ENCODE data around the gene RFFL. TPM values are rescaled to one million over a fixed set of nuclear protein-coding genes. Genes with fewer than 3 reads are reported as not detected.
A peak's percentile ranks its signal among the peaks of the same experiment; 100 is the strongest.

RFFL gene
- total RNA-seq, 6 donors from 2014 or later = 17.6 to 30.8 (median 25.3) TPM

DNA sequence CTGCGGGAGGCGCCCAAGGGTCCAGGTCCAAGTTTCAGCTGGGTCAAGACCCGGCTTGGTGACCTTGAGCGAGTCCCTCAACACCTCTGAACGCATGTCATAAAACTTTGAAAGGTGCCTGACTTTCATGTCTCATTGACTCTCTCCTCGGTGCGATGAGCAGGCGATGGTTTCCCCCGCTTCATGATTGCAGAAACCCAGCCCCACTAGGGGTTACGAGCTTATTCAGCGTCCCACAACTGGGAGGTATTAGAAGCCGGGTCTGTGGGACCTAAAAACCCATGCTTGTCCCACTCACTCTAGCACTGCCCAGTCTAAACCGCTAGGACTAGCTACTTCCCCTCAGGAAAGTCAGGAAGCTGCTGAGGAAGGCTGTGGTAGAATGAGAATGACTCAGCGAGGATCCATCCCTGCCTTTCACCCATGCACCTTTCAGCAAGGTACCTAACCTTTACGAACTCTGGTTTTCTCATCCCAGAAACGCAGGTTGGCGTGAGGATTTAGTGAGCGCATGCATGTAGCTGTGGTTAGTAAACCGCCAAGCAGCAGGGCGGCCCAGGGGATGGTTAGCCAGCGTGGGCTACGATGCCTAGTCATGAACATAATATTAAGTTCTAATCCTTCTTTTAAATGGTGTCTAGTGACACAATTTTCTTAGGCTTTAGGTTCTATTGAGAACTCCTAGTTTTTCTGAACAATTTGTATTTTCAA lies 26.2 kb upstream of the RFFL start:
- peak in 3 of 6 experiments; percentile 13 to 43 (median 18) for TF ChIP-seq CTCF (IDR thresholded peaks at IDR 0.05)
- no peak for TF ChIP-seq POLR2AphosphoS5 (IDR thresholded peaks at IDR 0.05)
- Histone ChIP-seq H3K9me3 (no peaks in the 10 kb centered on the region), H3K36me3 (no peaks in the 10 kb centered on the region), H3K27ac (peak overlapping the region; percentile 93 to 96 (median 94)), H3K4me3 (peak overlapping the region in 3 of 4 donors; percentile 64 to 97 (median 93)), H3K4me1 (peaks cover 9 to 28% (median 15%) of the 10 kb centered on the region in 4 donors), H3K27me3 (no peaks in the 10 kb centered on the region)
- ATAC-seq (ENCODE audit: low FRiP score in 2 of 2) (peak; percentile 37 to 57), DNase-seq (peak; percentile 33 to 47)
- 29 to 38% methylated on average over 20 to 21 of the region's 22 CpGs for WGBS, 2 donors

GRCh38 chr17:35088881-35089585 lies 25.5 kb upstream of the RFFL start:
- no peaks in the 10 kb centered on the region for H3K36me3 ChIP-seq
- no peaks in the 10 kb centered on the region for H3K27me3 ChIP-seq
- peak; percentile 94 to 99 for DNase-seq
- H3K4me1 ChIP-seq = peaks cover 9 to 28% (median 15%) of the 10 kb centered on the region in 4 donors
- no peaks in the 10 kb centered on the region for H3K9me3 ChIP-seq
- peak overlapping the region; percentile 64 to 97 (median 90) for H3K4me3 ChIP-seq
- peak in 3 of 4 donors; percentile 52 to 76 (median 58) for TF ChIP-seq POLR2A (IDR thresholded peaks at IDR 0.05)
- peak; percentile 83 to 97 (median 96) for TF ChIP-seq CTCF (IDR thresholded peaks at IDR 0.05)
- no peak for TF ChIP-seq EP300 (IDR thresholded peaks at IDR 0.05)
- TF ChIP-seq POLR2AphosphoS5 (IDR thresholded peaks at IDR 0.05) = peak in 1 of 2 donors; percentile 40
- peak overlapping the region; percentile 93 to 96 (median 94) for H3K27ac ChIP-seq
- WGBS, 2 donors = 0 to 1% methylated on average over 3 to 12 of the region's 80 CpGs
- peak; percentile 97 to 98 for ATAC-seq (ENCODE audit: low FRiP score in 2 of 2)

DNA sequence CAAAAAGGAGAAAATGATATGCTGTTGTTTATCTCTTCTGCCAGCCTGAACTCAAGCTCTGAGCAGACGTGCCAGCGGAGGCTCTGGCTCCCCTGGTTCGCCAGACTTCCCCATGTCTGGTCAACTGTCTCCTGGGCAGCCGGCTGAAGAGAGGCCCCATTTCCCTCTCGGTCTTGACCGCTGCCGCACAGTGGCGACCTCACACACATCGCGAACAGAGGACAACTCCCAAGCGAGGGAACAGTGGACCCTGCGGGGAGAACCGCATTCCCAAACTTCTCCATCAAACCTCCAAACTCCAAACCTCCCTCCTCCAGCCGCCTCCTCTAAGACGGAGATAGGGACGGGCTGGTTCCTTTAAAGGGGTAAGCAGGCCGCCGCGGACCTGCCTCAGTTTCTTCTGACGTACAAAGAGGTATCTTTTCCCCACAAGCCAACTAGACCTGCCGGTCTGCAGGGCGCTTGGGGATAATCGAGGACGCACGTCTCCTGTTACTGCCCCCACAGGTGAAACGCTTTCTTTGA lies 24.9 kb upstream of the RFFL start:
- H3K27me3 ChIP-seq = no peaks in the 10 kb centered on the region
- DNase-seq (peak; percentile 58 to 65), ATAC-seq (ENCODE audit: low FRiP score in 2 of 2) (peak; percentile 71 to 74)
- 0% methylated on average over 16 to 26 of the region's 26 CpGs for WGBS, 2 donors
- H3K9me3 ChIP-seq = no peaks in the 10 kb centered on the region
- TF ChIP-seq POLR2A (IDR thresholded peaks at IDR 0.05) = no peak
- peak; percentile 3 to 4 for TF ChIP-seq POLR2AphosphoS5 (IDR thresholded peaks at IDR 0.05)
- no peak for TF ChIP-seq EP300 (IDR thresholded peaks at IDR 0.05)
- TF ChIP-seq CTCF (IDR thresholded peaks at IDR 0.05) = peak in 1 of 6 experiments; percentile 6
- H3K4me1 ChIP-seq = peaks cover 9 to 28% (median 15%) of the 10 kb centered on the region in 4 donors
- H3K4me3 ChIP-seq = peak overlapping the region; percentile 64 to 97 (median 90)
- H3K36me3 ChIP-seq = no peaks in the 10 kb centered on the region
- peak overlapping the region; percentile 93 to 96 (median 94) for H3K27ac ChIP-seq

GRCh38 chr17:35087731-35088355 lies 24.3 kb upstream of the RFFL start:
- Histone ChIP-seq H3K36me3 (no peaks in the 10 kb centered on the region), H3K4me3 (peak overlapping the region; percentile 64 to 97 (median 90)), H3K9me3 (no peaks in the 10 kb centered on the region), H3K4me1 (peaks cover 9 to 31% (median 15%) of the 10 kb centered on the region in 4 donors), H3K27me3 (no peaks in the 10 kb centered on the region), H3K27ac (peak overlapping the region; percentile 93 to 96 (median 94))
- peak in 1 of 2 donors; percentile 3 for ATAC-seq (ENCODE audit: low FRiP score in 2 of 2)
- TF ChIP-seq EP300 (IDR thresholded peaks at IDR 0.05) = no peak
- peak in 1 of 2 donors; percentile 32 for DNase-seq
- 5 to 8% methylated on average over 9 of the region's 9 CpGs for WGBS, 2 donors
